ENCODE results near the gene ANKFN1.
"Not testable (repeated sequence)": the region's sequence is repeated elsewhere in the genome, so short reads cannot be mapped to it uniquely, and the experiment has no call there.

The ANKFN1 gene

DNA sequence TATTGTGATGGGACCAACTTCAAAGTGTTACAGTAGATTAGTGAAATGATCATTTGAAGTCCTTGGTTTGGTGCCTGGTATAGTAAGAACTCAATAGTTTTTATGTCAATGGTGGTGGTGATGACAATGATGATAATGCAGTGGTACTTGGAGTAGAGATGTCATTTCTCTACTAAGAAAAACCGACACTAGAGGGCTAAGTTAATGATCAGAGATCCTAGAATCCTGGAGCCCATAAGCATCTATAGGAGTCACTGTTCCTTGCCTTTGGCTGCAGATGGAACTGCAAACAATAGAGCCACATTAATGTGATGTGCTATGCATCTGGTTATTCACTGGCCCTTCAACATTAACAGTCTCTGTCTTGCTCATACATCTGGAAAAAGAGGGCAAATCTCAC is 103.8 kb downstream of the ANKFN1 start:
- TF ChIP-seq CTCF (IDR thresholded peaks at IDR 0.05; ENCODE audit: borderline replicate concordance, control extremely low read depth, extremely low read depth, insufficient read depth, missing control alignments) = no peak
- in situ Hi-C loops (cut with MboI; ENCODE audit: low sequenced_read_pairs, unreplicated experiment) = no loop called here
- DNase-seq (ENCODE audit: low spot score) = no peak

- in situ Hi-C loops (cut with MboI; ENCODE audit: low sequenced_read_pairs, unreplicated experiment) = no loop called here
- no peak for TF ChIP-seq CTCF (IDR thresholded peaks at IDR 0.05; ENCODE audit: borderline replicate concordance, control extremely low read depth, extremely low read depth, insufficient read depth, missing control alignments)
- no peak for DNase-seq (ENCODE audit: low spot score)
Observed at GRCh38 chr17:56260376-56261002, 107.2 kb downstream of the ANKFN1 start.

DNA sequence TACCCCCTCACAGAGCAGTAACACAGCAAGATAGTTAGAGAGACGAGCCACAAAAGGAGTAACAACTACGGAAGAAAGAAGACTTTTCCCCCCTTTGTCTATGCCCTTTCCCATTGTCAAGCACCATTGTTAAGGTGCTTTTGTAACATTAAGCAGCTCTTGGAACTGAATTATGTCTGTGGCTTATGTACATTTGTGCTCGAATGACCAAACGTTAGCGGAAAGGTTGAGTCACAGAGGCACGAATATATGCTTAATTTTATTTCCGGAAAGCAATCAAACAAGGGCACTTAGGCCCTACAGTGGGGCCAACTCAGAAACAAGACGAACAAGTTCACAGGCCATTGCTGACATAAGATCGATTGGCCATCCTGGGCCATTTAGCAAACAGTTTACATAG is 109.5 kb downstream of the ANKFN1 start:
- in situ Hi-C loops (cut with MboI; ENCODE audit: low sequenced_read_pairs, unreplicated experiment) = no loop called here
- TF ChIP-seq CTCF (IDR thresholded peaks at IDR 0.05; ENCODE audit: borderline replicate concordance, control extremely low read depth, extremely low read depth, insufficient read depth, missing control alignments) = no peak

DNA sequence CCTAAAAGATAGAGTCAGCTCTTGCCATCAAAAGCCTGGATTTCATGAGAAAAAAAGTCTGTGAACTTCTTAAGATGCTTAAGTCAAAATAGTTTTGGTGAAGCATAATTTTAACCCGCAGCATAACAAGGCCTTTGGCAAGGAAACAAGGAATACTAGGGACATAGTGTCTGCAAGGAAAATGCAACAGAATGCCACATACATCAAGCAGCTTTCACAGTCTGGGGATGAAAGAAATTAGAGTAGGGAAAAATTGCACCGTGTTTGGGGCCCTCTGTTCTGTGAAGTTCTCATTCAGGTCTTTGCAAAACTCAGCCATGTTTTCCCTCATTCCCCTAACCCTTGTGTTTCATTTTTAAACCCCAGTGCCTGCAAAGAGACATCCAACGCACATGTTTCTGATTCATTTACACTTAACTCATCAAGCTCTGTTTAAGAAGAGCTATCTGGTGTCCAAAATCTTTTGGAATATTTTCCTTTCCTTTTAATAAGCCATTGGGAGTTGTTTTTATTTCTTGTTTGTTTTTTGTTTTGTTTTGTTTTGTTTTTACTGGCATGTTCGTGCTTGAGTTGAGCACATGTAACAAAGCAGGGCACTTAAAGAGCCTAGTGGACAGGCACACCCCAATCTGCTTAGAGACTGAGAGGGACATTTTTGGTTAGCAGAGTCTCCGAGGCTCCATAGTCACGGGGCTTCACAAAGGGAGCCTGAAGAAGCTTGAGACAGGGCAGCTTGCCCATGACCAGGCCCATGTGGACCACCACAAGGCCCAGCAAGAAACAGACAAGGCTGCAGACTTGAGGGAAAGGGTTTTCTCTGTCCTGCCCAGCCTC is 116.5 kb downstream of the ANKFN1 start:
- no peak for DNase-seq (ENCODE audit: low spot score)
- in situ Hi-C loops (cut with MboI; ENCODE audit: low sequenced_read_pairs, unreplicated experiment) = no loop called here
- TF ChIP-seq CTCF (IDR thresholded peaks at IDR 0.05; ENCODE audit: borderline replicate concordance, control extremely low read depth, extremely low read depth, insufficient read depth, missing control alignments) = no peak

More for the DNA sequence above, 109.5 kb downstream of the ANKFN1 start:
- no peak for DNase-seq (ENCODE audit: low spot score)

- in situ Hi-C loops (cut with MboI; ENCODE audit: low sequenced_read_pairs, unreplicated experiment) = no loop called here
- no peak for TF ChIP-seq CTCF (IDR thresholded peaks at IDR 0.05; ENCODE audit: borderline replicate concordance, control extremely low read depth, extremely low read depth, insufficient read depth, missing control alignments)
- DNase-seq (ENCODE audit: low spot score) = no peak
Observed at GRCh38 chr17:56274491-56274890, 121.2 kb downstream of the ANKFN1 start.

- in situ Hi-C loops (cut with MboI; ENCODE audit: low sequenced_read_pairs, unreplicated experiment) = no loop called here
- DNase-seq (ENCODE audit: low spot score) = no peak
- no peak for TF ChIP-seq CTCF (IDR thresholded peaks at IDR 0.05; ENCODE audit: borderline replicate concordance, control extremely low read depth, extremely low read depth, insufficient read depth, missing control alignments)
Observed at GRCh38 chr17:56284482-56284881, 131.2 kb downstream of the ANKFN1 start.

GRCh38 chr17:56288786-56289185 is 135.5 kb downstream of the ANKFN1 start:
- in situ Hi-C loops (cut with MboI; ENCODE audit: low sequenced_read_pairs, unreplicated experiment); DNase-seq (ENCODE audit: low spot score): not testable (repeated sequence)

Measured in GM13976 (cell line).